CD4-positive, alpha-beta T cell (primary cell): ENCODE measurements around the gene NHS. TPM values are rescaled to one million over a fixed set of nuclear protein-coding genes. Genes with fewer than 3 reads are reported as not detected.

Experiments
- ATAC-seq: fragments of 200-7000 bp; cut with Tn5 transposase; one replicate; pipeline ENCODE4 v1.10.0; 2022; ENCODE audit warnings: mild to moderate bottlenecking; ENCODE audit not compliant: poor library complexity
- CTCF ChIA-PET: fragments of 350-600 bp; sonication (Branson Sonifier 250); formaldehyde crosslinking; loops from one replicate; lab custom pipeline; 2021; ENCODE audit warnings: antibody characterized with exemption, inconsistent platforms; lab: Charles Lee
- POLR2A ChIA-PET: fragments of 350-600 bp; sonication (Branson Sonifier 250); formaldehyde crosslinking; loops from one replicate; lab custom pipeline; 2021; ENCODE audit warnings: antibody characterized with exemption, inconsistent platforms; lab: Charles Lee
- DNase-seq, 14 experiments: peaks; one replicate each; pipeline ENCODE4 v3.0.0-alpha.2; 2013 to 2020; ENCODE audit warnings: mixed read lengths in 2 of 14
- H3K27ac ChIP-seq, 2 donors: one replicate each; pipeline versions ENCODE4 v1.5.1 to v1.7.0; 2013; ENCODE audit warnings: low read length in 2 of 2, low read depth in 1 of 2, mild to moderate bottlenecking in 1 of 2
- H3K27me3 ChIP-seq, 2 experiments: 1 replicate in 1 of 2; 2 replicates in 1 of 2; pipeline versions ENCODE4 v1.6.1 to v1.7.0; 2013; ENCODE audit warnings: low read length in 2 of 2, control low read depth in 1 of 2, mild to moderate bottlenecking in 1 of 2, moderate library complexity in 1 of 2; ENCODE audit not compliant: insufficient read depth in 2 of 2, control insufficient read depth in 1 of 2
- H3K36me3 ChIP-seq: one replicate; pipeline ENCODE4 v1.6.1; 2013; ENCODE audit warnings: low read length, control low read depth; ENCODE audit not compliant: insufficient read depth
- H3K4me1 ChIP-seq: one replicate; pipeline ENCODE4 v1.6.1; 2013; ENCODE audit warnings: low read length, control low read depth; ENCODE audit not compliant: insufficient read depth
- H3K4me3 ChIP-seq: one replicate; pipeline ENCODE4 v1.5.1; 2013; ENCODE audit warnings: mild to moderate bottlenecking, low read length, moderate library complexity
- H3K9me3 ChIP-seq, 2 experiments: 1 replicate in 1 of 2; 2 replicates in 1 of 2; pipeline versions ENCODE4 v1.6.1 to v1.7.0; 2013; ENCODE audit warnings: low read length in 2 of 2, mild to moderate bottlenecking in 2 of 2, control low read depth in 1 of 2, moderate library complexity in 1 of 2; ENCODE audit not compliant: control insufficient read depth in 1 of 2, insufficient read depth in 1 of 2
- H3K27ac Mint-ChIP-seq: one replicate; pipeline ENCODE4 v1.8.0; 2020; ENCODE audit warnings: mixed read lengths
- H3K27me3 Mint-ChIP-seq: one replicate; pipeline ENCODE4 v1.8.0; 2021; ENCODE audit warnings: mixed read lengths
- H3K36me3 Mint-ChIP-seq: one replicate; pipeline ENCODE4 v1.8.0; 2021; ENCODE audit warnings: low read depth, mixed read lengths
- H3K4me1 Mint-ChIP-seq: one replicate; pipeline ENCODE4 v1.8.0; 2021; ENCODE audit warnings: low read depth, mixed read lengths
- H3K4me3 Mint-ChIP-seq: one replicate; pipeline ENCODE4 v1.8.0; 2020; ENCODE audit warnings: mild to moderate bottlenecking, mixed read lengths
- H3K9me3 Mint-ChIP-seq: one replicate; pipeline ENCODE4 v1.8.0; 2020; ENCODE audit warnings: mixed read lengths
- CTCF ChIP-seq: fragments of 200-600 bp; IDR thresholded peaks from one replicate; pipeline ENCODE4 v1.8.0; 2022; ENCODE audit warnings: antibody characterized with exemption, mild to moderate bottlenecking
- intact Hi-C, 2 experiments: fragments of 100-400 bp; cut with DNase I in 1 of 2; cut with micrococcal nuclease in 1 of 2; formaldehyde crosslinking; loops; one replicate each; pipeline versions ENCODE4 v1.15.1 to v1.9.0; 2023 to 2025; cut with DNase I, micrococcal nuclease
- total RNA-seq, 174 experiments: library from RNA in 2 of 174; stranded (reverse) in 2 of 174; gene quantifications; one replicate each; pipeline ENCODE4 v1.2.3 and lab custom pipeline; 2021 to 2026

NHS gene
- total RNA-seq, 2 experiments from 2014 or later: 0.36 to 0.53 TPM

GRCh38 chrX:17390419-17390850 is 15.4 kb downstream of the NHS start:
- ChIA-PET POLR2A (no interaction called here), CTCF (no interaction called here)
- H3K9me3 Mint-ChIP-seq: no peaks in the 10 kb centered on the region
- peaks cover 7% of the 10 kb centered on the region for H3K27me3 Mint-ChIP-seq
- no peak overlapping the region for H3K27ac Mint-ChIP-seq
- H3K4me1 Mint-ChIP-seq: no peaks in the 10 kb centered on the region
- Histone ChIP-seq H3K27ac (no peak overlapping the region), H3K4me1 (no peaks in the 10 kb centered on the region), H3K9me3 (no peaks in the 10 kb centered on the region), H3K4me3 (no peak overlapping the region), H3K27me3 (no peaks in the 10 kb centered on the region), H3K36me3 (no peaks in the 10 kb centered on the region)
- no peaks in the 10 kb centered on the region for H3K36me3 Mint-ChIP-seq
- intact Hi-C loops: no loop called here
- no peak overlapping the region for H3K4me3 Mint-ChIP-seq
- DNase-seq (no peak), ATAC-seq (no peak)
- no peak for TF ChIP-seq CTCF

GRCh38 chrX:17395154-17395553 is 20.2 kb downstream of the NHS start:
- H3K27ac Mint-ChIP-seq: no peak overlapping the region
- ChIA-PET CTCF (no interaction called here), POLR2A (no interaction called here)
- Histone ChIP-seq H3K4me3 (no peak overlapping the region), H3K36me3 (no peaks in the 10 kb centered on the region), H3K27ac (no peak overlapping the region), H3K9me3 (no peaks in the 10 kb centered on the region), H3K4me1 (no peaks in the 10 kb centered on the region), H3K27me3 (no peaks in the 10 kb centered on the region)
- peaks cover 4% of the 10 kb centered on the region for H3K27me3 Mint-ChIP-seq
- no peak for ATAC-seq
- no peak for DNase-seq
- no peak for TF ChIP-seq CTCF
- H3K4me1 Mint-ChIP-seq: no peaks in the 10 kb centered on the region
- H3K9me3 Mint-ChIP-seq: peaks cover 2% of the 10 kb centered on the region
- H3K4me3 Mint-ChIP-seq: no peak overlapping the region
- no peaks in the 10 kb centered on the region for H3K36me3 Mint-ChIP-seq
- intact Hi-C loops: no loop called here

GRCh38 chrX:17397074-17397473 is 22.1 kb downstream of the NHS start:
- Mint-ChIP-seq H3K4me1 (no peaks in the 10 kb centered on the region), H3K27ac (no peak overlapping the region), H3K9me3 (peaks cover 2% of the 10 kb centered on the region), H3K27me3 (peaks cover 4% of the 10 kb centered on the region), H3K4me3 (no peak overlapping the region), H3K36me3 (no peaks in the 10 kb centered on the region)
- TF ChIP-seq CTCF: no peak
- ATAC-seq (no peak), DNase-seq (no peak)
- Histone ChIP-seq H3K4me1 (no peaks in the 10 kb centered on the region), H3K4me3 (no peak overlapping the region), H3K36me3 (no peaks in the 10 kb centered on the region), H3K27ac (no peak overlapping the region), H3K27me3 (no peaks in the 10 kb centered on the region), H3K9me3 (no peaks in the 10 kb centered on the region)
- ChIA-PET CTCF (no interaction called here), POLR2A (no interaction called here)
- intact Hi-C loops: no loop called here
